ENCODE results near the gene PPM1A. TPM values are rescaled to one million over a fixed set of nuclear protein-coding genes. Genes with fewer than 3 reads are reported as not detected.
"Not testable (repeated sequence)": the region's sequence is repeated elsewhere in the genome, so short reads cannot be mapped to it uniquely, and the experiment has no call there.

PPM1A gene
- polyA plus RNA-seq, 4 donors: 62.7 to 82.1 (median 71.5) TPM

- no peak for DNase-seq (ENCODE audit: low read depth in 4 of 4, low spot score in 2 of 4)
These were observed 66.4 kb downstream of the PPM1A start for GRCh38 chr14:60315196-60315990.

DNA sequence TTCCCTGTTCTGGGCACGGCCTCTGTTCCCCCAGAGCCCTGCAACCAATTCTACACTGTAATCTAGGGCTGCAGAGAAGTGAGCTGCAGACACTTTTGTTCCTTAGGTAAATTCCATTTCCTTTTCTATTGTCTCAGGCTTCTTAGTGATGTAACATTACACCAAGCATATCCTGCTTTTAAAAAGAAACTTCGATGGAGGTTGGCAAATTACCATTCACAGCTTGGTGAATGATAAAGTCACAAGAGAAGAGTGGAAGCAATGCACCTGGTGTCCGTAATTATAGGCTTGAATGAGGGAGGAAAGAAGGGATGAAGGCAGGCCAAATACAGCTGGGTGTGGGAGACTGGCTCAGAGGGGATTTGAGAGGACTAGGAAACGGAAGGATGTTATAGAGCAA, 68.6 kb downstream of the PPM1A start:
- no peak for DNase-seq (ENCODE audit: low read depth in 4 of 4, low spot score in 2 of 4)

DNA sequence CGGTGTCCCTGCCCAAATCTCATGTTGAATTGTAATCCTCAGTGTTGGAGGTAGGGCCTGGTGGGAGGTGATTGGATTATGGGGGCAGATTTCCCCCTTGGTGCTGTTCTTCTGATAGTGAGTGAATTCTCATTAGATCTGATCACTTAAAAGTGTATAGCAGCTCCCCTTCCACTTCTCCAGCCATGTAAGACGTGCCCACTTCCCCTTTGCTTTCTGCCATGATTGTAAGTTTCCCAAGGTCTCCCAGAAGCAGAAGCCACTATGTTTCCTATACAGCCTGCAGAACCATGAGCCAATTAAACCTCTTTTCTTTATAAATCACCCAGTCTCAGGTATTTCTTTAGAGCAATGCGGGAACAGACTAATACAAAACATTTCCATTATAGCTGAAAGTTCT, 71.8 kb downstream of the PPM1A start:
- DNase-seq (ENCODE audit: low read depth in 4 of 4, low spot score in 2 of 4): not testable (repeated sequence)

DNA sequence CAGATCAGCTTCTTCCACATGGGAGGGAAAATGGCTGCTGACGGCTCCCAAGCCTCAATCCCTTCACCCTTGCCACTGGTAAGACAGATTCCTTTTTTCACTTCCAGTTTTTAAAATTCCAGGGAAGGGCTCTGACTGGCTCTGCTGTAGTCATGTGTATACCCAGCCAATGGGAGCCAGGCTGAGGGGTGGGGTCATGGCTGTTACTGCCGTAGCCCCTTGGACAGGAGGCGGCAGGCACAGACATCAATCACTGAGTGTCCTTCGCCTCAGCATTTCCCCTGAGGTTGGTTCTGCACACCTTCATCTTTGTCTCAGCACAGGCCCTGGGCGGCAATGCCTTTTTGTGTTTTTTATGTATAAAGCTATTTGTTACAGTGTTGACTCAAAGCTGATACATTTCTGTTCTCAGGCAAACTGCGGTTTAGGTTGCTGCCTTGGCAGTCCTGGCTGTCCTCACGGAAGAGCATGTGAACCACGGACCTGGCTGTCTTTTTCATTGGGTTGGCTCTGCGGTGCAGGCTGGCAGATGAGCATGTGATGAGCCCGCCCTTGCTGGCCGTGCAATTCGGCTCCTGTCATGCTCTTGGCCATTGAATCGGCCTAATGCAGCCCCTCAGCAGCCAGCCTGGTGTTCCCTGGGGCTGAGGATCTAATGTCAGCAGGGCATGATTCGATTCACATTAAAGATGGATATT, 74.3 kb downstream of the PPM1A start:
- no peak for DNase-seq (ENCODE audit: low read depth in 4 of 4, low spot score in 2 of 4)

DNA sequence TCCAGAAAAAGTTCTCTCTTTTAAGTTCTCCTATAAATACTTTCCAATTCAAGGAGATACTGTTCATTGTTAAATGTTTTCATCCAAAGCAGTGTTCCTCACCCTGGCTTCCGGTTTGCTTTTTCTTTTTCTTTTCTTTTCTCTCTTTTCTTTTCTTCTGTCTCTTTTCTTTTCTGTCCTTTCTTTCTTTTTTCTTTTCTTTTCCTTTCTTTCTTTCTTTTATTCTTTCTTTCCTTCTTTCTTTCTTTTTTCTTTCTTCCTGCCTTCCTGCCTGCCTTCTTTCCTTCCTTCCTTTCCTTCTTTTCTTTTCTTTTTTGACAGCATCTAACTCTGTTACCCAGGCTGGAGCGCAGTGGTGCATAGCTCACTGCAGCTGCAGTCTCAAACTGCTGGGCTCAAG, 75.8 kb downstream of the PPM1A start:
- no peak for DNase-seq (ENCODE audit: low read depth in 4 of 4, low spot score in 2 of 4)

- no peak for DNase-seq (ENCODE audit: low read depth in 4 of 4, low spot score in 2 of 4)
These were observed 77.3 kb downstream of the PPM1A start for GRCh38 chr14:60326274-60326673.

DNA sequence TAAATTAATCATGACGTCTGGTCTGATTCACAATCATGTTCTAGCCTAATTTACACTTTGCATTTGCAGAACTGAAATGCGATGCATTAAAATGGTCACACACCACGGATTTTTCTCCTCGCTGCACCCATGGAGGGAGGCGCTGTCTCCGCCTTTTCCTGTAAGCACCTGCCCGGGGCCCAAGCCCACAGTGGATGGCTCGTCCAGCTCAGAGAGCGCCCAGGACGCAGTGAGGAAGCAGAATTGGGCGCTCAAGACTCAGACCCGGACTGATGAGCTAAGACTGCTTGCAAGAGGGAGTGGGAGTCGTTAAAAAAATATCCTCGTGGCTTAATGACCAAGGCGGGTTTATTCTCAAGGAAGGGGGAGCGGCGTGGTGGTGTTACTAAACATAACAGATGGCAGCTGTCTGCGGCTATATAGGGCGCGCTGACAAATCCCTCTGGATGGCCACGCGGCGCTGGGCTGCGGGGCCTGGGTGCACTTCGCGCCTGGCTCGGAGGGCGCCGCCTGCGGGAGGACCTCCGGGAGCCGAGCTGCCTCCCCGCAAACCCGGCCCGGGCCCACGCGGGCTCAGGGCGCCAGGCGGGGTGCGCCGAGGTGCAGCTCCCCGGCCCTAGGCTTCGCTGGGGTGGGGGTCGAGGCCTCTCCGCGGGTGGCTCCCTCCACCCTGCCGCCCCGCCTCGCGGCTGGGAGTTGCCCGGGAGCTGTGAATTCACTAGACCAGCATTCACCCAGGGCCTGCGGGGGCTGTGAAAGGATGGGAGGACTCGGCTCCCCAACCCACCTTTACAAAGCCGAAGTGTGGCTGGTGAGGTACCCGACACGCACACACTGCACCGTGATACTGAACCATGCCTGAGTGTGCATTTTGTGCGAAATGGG, 78.7 kb downstream of the PPM1A start:
- no peak for DNase-seq (ENCODE audit: low read depth in 4 of 4, low spot score in 2 of 4)

DNA sequence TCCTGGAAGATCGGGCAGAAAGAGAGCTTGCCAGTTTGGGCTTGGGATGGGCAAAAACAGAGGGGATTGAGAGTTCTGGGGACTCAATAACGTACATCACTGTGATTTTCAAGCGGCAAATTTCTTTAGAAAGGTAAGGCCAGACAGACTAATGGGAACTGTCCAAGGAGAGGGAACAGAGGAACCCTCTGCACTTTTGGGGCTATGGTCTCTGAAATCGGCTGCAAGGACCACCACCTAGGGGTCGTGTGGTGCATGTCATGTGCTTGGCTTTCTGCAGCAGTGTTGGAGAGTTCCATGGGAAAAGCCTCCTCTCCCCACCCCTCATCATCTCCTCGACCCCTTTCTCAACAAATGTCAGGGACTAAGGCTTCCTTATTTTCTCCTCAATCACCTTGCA, 79.6 kb downstream of the PPM1A start:
- DNase-seq (ENCODE audit: low read depth in 4 of 4, low spot score in 2 of 4): no peak

- DNase-seq (ENCODE audit: low read depth in 4 of 4, low spot score in 2 of 4): no peak
These were observed 80.3 kb downstream of the PPM1A start for GRCh38 chr14:60329274-60329673.

DNA sequence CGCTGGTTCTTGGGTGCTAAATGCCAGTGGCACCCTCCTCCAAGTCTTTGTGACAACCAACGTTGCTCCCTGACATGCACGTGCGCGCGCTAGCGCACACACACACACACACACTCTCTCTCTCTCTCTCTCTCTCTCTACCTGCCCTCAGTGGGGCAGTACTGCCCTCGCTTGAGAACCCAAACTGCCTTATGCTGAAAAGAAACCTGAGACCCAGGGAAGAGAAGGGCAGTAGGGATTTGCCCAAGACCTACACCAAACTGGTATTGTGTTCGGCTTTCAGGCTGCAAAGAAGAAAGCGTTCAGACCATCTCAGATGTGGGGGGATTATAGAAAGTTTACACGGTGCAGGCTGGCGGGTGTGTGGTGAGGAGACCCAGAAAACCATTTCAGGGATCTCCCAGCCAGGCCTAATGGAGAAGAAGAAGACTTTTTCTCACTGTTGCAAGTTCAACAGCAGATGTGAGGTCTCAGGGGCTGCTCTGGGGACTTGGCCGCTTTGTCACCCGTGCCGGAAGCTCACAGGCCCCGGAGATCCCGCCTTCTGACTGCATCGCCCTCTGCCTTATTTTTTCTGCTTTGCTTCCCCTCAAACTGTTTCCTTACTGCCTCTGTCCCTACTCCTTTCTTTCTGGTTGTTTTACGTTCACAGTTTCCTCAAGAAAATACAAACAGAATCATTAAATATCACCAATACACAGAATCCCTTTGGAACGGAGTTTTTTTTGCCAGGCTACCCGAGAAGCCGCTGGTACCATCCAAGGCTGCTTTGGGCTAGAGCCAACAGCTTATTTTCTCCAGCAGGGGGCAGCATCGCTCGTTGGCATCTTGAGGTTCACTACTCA, 82.4 kb downstream of the PPM1A start:
- DNase-seq (ENCODE audit: low read depth in 4 of 4, low spot score in 2 of 4): peak in 3 of 4 donors; percentile 77 to 81 (median 79)

GRCh38 chr14:60332046-60332399, 83.0 kb downstream of the PPM1A start:
- no peak for DNase-seq (ENCODE audit: low read depth in 4 of 4, low spot score in 2 of 4)

DNA sequence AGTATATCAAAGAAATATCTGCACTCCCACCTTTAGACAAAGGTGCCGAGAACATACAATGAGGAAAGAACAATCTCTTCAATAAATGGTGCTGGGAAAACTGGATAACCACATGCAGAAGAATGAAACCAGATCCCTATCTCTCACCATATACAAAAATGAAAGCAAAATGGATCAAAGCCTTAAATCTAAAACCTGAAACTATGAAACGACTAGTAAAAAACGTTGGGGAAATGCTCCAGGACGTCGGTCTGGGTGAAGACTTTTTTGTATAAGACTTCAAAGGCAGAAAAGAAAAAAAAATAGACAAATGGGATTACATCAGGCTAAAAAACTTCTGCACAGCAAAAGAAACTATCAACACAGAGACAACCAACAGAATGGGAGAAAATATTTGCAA, 83.8 kb downstream of the PPM1A start:
- no peak for DNase-seq (ENCODE audit: low read depth in 4 of 4, low spot score in 2 of 4)

- DNase-seq (ENCODE audit: low read depth in 4 of 4, low spot score in 2 of 4): no peak
These were observed 90.5 kb downstream of the PPM1A start for GRCh38 chr14:60339571-60339970.

DNA sequence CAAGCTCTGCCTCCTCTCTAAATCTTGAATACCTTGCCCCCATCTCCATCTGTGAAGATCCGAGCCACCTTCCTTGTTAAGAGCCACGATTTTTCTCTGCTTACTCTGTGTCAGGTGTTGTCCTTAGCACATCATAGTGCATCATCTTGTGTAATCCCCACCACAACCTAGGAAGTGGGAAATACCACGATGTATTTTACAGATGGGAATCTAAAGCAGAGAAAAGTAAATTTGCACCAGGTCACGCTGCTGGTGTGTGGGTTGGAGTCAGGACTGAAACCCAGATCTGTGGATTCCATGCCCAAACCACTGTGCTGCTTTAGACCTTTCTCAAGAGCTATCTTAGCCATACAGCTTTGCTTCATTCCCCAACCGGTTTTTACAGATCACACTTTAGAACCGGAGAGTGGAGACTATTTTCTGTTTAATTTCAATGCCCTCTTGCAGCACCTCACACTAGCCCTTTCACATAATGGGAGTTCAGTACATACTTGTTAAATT, 94.6 kb downstream of the PPM1A start:
- DNase-seq (ENCODE audit: low read depth in 4 of 4, low spot score in 2 of 4): no peak

DNA sequence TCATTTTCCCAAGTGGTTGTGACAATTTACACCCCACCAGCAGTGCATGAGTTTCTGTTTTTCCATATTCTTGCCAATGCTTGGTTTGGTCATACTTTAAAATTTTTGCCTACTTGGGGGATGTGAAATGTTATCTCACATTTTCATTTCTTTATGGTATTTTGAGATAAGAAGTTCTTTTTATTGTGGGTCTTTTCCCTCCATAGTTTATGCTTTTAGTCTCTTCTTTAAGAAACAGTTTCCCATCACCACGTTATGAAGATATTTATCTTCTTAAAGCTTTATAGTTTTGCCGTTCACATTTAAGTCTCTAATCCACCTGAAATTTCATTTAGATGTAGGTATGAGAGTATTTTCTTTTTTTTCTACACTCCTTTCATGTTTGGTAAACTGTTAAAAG, 95.7 kb downstream of the PPM1A start:
- no peak for DNase-seq (ENCODE audit: low read depth in 4 of 4, low spot score in 2 of 4)

DNA sequence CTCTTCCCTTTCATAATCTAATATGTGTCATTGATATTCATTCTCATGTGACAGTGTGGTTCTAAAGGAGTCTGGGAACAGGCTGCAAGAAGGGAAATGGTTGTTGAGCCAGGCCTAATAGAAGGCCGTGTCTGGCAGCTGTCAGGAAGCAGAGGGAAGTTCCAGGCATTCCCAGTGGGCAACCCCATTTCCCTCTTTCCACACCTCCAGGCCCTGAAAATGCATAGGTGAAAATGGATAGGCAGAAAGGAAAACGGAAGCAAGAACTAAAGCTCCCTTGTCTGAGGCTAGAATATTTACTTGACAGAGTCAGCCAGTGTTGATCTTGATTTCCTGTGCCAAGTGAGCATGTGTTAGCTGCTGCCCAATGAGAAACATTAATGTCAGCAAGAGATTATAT, 97.7 kb downstream of the PPM1A start:
- no peak for DNase-seq (ENCODE audit: low read depth in 4 of 4, low spot score in 2 of 4)

- no peak for DNase-seq (ENCODE audit: low read depth in 4 of 4, low spot score in 2 of 4)
These were observed 99.2 kb downstream of the PPM1A start for GRCh38 chr14:60348211-60348610.

All from left renal cortex interstitium (tissue), 4 donors.